GM18861 (cell line): ENCODE results near the gene GOLGA6L10.
"Not testable (repeated sequence)": the region's sequence is repeated elsewhere in the genome, so short reads cannot be mapped to it uniquely, and the experiment has no call there.

Experiments
- ATAC-seq: cut with Tn5 transposase; IDR thresholded peaks from one replicate; pipeline ENCODE4 v1.9.1; 2021; ENCODE audit not compliant: unreplicated experiment

The GOLGA6L10 gene

GRCh38 chr15:82301296-82302016 lies 47.8 kb downstream of the GOLGA6L10 start:
- no peak for ATAC-seq

- no peak for ATAC-seq
Measured at GRCh38 chr15:82300883-82301282, 48.4 kb downstream of the GOLGA6L10 start.

- not testable (repeated sequence) for ATAC-seq
Measured at GRCh38 chr15:82300326-82300725, 48.9 kb downstream of the GOLGA6L10 start.

- ATAC-seq, result not testable (repeated sequence)
Measured at GRCh38 chr15:82299511-82299914, 49.8 kb downstream of the GOLGA6L10 start.

GRCh38 chr15:82298520-82298919 lies 50.8 kb downstream of the GOLGA6L10 start:
- ATAC-seq, result no peak

GRCh38 chr15:82298032-82298431 lies 51.2 kb downstream of the GOLGA6L10 start:
- no peak for ATAC-seq

GRCh38 chr15:82297546-82297945 lies 51.7 kb downstream of the GOLGA6L10 start:
- ATAC-seq, result no peak

GRCh38 chr15:82294061-82294690 lies 55.1 kb downstream of the GOLGA6L10 start:
- no peak for ATAC-seq

GRCh38 chr15:82292271-82292670 lies 57.0 kb downstream of the GOLGA6L10 start:
- ATAC-seq, result no peak
